AG04450 (cell line): ENCODE results near the gene XXYLT1. TPM values are rescaled to one million over a fixed set of nuclear protein-coding genes. Genes with fewer than 3 reads are reported as not detected.

Experiments
- CTCF ChIA-PET: fragments of 300-600, 350-600 bp; formaldehyde crosslinking; extraction: SDS; loops from one replicate; lab custom pipeline; 2022; ENCODE audit warnings: antibody characterized with exemption, inconsistent platforms; lab: Charles Lee
- POLR2A ChIA-PET: fragments of 350-600 bp; formaldehyde crosslinking; extraction: SDS; loops from one replicate; lab custom pipeline; 2021; ENCODE audit warnings: antibody characterized with exemption, inconsistent platforms; lab: Yijun Ruan, JAX
- DNase-seq: peaks from one replicate; pipeline ENCODE4 v3.0.0-alpha.2; 2011; ENCODE audit warnings: low read depth, low spot score
- H3K27ac ChIP-seq: one replicate; pipeline ENCODE4 v1.5.1; 2012; ENCODE audit warnings: low read depth, low read length, control low read depth
- H3K27me3 ChIP-seq: one replicate; pipeline ENCODE4 v1.6.0; 2012; ENCODE audit warnings: low read length; ENCODE audit not compliant: control insufficient read depth, insufficient read depth
- H3K4me3 ChIP-seq: 2 replicates; pipeline ENCODE4 v1.5.1; 2011; ENCODE audit warnings: mild to moderate bottlenecking, low read depth, low read length, control low read depth
- H3K9me3 ChIP-seq: 2 replicates; pipeline ENCODE4 v1.5.1; 2012; ENCODE audit warnings: low read length; ENCODE audit not compliant: control insufficient read depth, insufficient read depth
- polyA plus RNA-seq: library from polyadenylated mRNA; depleted of rRNA; stranded (reverse); fragments of >200 nt; gene quantifications from 2 replicates; pipeline ENCODE4 v1.2.3, GENCODE V29; 2011
- TF ChIP-seq, protein P1 (sequence below): IDR thresholded peaks from 2 replicates; pipeline ENCODE4 v1.5.1; 2011; ENCODE audit warnings: low read depth, low read length, control low read depth, inconsistent platforms

The XXYLT1 gene
- polyA plus RNA-seq, 1 experiment, result 16.5 TPM

DNA sequence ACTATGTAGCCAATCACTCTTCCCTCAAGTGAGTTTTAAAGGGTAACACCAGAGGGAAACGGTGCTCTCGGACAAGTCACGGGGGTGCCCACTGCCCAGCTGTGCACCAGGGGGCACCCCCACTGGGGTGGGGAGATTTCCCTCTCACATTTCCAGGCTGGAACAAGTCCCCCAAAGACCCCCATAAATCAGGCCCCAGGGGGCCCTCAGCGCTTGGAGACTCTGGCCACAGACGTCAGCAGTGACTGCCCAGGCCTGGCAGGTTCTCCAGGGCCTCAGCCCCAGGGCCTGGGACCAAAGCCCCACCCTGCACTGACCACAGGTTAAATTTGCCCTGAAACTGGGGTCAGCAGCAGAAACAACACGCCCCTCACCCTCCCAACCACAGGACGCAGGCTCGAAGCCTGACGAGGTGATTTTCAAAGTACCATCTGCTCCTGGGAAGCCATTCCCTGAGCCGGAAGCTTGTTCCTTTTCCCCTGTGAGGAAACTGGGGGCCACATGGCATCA is 17.0 kb downstream of the XXYLT1 start:
- Histone ChIP-seq H3K27me3 (no peaks in the 10 kb centered on the region), H3K4me3 (no peak overlapping the region), H3K27ac (no peak overlapping the region), H3K9me3 (no peaks in the 10 kb centered on the region; the same call in 1 of the 2 replicates)
- ChIA-PET CTCF (no interaction called here), POLR2A (no interaction called here)
- TF ChIP-seq, protein P1, sequence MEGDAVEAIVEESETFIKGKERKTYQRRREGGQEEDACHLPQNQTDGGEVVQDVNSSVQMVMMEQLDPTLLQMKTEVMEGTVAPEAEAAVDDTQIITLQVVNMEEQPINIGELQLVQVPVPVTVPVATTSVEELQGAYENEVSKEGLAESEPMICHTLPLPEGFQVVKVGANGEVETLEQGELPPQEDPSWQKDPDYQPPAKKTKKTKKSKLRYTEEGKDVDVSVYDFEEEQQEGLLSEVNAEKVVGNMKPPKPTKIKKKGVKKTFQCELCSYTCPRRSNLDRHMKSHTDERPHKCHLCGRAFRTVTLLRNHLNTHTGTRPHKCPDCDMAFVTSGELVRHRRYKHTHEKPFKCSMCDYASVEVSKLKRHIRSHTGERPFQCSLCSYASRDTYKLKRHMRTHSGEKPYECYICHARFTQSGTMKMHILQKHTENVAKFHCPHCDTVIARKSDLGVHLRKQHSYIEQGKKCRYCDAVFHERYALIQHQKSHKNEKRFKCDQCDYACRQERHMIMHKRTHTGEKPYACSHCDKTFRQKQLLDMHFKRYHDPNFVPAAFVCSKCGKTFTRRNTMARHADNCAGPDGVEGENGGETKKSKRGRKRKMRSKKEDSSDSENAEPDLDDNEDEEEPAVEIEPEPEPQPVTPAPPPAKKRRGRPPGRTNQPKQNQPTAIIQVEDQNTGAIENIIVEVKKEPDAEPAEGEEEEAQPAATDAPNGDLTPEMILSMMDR, result no peak
- DNase-seq, result no peak

DNA sequence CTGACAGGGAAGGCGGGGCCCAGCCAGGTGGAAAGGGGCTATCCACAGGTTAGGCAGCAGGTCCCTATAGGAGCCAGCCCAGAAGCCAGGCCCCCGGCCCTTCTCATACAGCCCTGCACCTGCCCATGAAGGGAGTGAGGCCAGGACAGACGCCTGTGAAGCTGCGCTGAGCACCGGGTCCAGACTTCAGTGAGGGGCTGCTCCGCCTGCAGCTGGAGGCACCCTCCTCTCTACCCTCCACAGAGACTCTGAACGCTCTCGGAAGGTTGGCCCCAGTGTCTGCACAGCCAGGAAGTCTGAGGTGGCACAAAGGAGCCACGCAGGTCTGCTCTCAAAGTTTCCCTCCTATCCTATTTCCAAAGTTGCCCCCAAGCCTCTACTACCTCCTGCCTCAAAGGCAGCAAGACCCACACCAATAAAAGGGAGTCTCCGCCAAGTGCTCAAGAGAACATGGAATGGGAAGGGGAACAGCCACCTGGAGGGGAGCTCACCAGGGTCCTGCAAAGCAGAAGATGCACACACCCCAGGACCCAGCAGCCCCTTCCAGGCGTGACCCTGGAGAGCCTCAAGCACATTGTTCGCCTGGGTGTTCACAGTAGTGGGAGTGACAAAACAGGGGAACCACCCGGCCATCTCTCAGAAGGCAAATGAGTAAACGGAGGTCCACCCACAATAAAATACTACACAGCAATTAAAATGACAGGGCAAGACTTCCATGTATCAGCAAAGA is 19.5 kb downstream of the XXYLT1 start:
- TF ChIP-seq, protein P1, result no peak
- DNase-seq, result no peak
- Histone ChIP-seq H3K9me3 (no peaks in the 10 kb centered on the region; the same call in none of the 2 replicates), H3K4me3 (no peak overlapping the region), H3K27ac (no peak overlapping the region), H3K27me3 (no peaks in the 10 kb centered on the region)
- ChIA-PET POLR2A (no interaction called here), CTCF (no interaction called here)

- Histone ChIP-seq H3K27ac (no peak overlapping the region), H3K4me3 (no peak overlapping the region), H3K9me3 (no peaks in the 10 kb centered on the region; the same call in none of the 2 replicates), H3K27me3 (no peaks in the 10 kb centered on the region)
- ChIA-PET POLR2A (no interaction called here), CTCF (interaction anchor here (0.7 to 1.0 kb wide), 3 partner anchors 15 to 568 kb away, joined by 3 to 6 read pairs (median 4); no protein-coding TSS in a partner anchor)
- TF ChIP-seq, protein P1, result peak; percentile 27; the same call in 1 of the 2 replicates
- DNase-seq, result no peak
These were observed 20.3 kb downstream of the XXYLT1 start for GRCh38 chr3:195250473-195251251.

- no peak overlapping the region for H3K27ac ChIP-seq
- ChIA-PET POLR2A (no interaction called here), CTCF (interaction anchor here (0.7 to 1.0 kb wide), 3 partner anchors 14 to 567 kb away, joined by 3 to 6 read pairs (median 4); no protein-coding TSS in a partner anchor)
- TF ChIP-seq, protein P1, result no peak
- H3K27me3 ChIP-seq, result no peaks in the 10 kb centered on the region
- H3K4me3 ChIP-seq, result no peak overlapping the region
- H3K9me3 ChIP-seq, result no peaks in the 10 kb centered on the region; the same call in none of the 2 replicates
- DNase-seq, result no peak
These were observed 21.0 kb downstream of the XXYLT1 start for GRCh38 chr3:195249858-195250464.
